IMR-90 (cell line): ENCODE measurements around the gene SEC31B. TPM values are rescaled to one million over a fixed set of nuclear protein-coding genes. Genes with fewer than 3 reads are reported as not detected.

Experiments used
- ATAC-seq: fragments of 200-7000 bp; cut with Tn5 transposase; 2 replicates; pipeline ENCODE4 v1.9.1; 2020; ENCODE audit warnings: low read depth, mild to moderate bottlenecking, moderate library complexity
- BruUV-seq: library from RNA; stranded (reverse); fragments of 400-500 nt; replicated peaks from 2 replicates; lab custom pipeline; 2021; lab: Mats Ljungman, UMichigan
- CTCF ChIA-PET: fragments of 300-600 bp; formaldehyde crosslinking; extraction: SDS; loops from one replicate; lab custom pipeline; 2021; ENCODE audit warnings: antibody characterized with exemption; lab: Yijun Ruan, JAX
- POLR2A ChIA-PET: fragments of 300-600 bp; sonication (Branson Sonifier 250); formaldehyde crosslinking; loops from one replicate; lab custom pipeline; 2022; ENCODE audit warnings: antibody characterized with exemption; ENCODE audit not compliant: unreplicated experiment; lab: Charles Lee
- DNase-seq: peaks from one replicate; pipeline ENCODE4 v3.0.0; 2013
- H2AFZ ChIP-seq: replicated peaks from 2 replicates; pipeline ENCODE3; 2013; ENCODE audit warnings: low read length, mild to moderate bottlenecking; ENCODE audit not compliant: poor library complexity
- H2AK5ac ChIP-seq: 2 replicates; pipeline ENCODE4 v1.6.1; 2013; ENCODE audit warnings: low read depth, low read length, inconsistent platforms
- H2AK9ac ChIP-seq: replicated peaks from 2 replicates; pipeline ENCODE3; 2013; ENCODE audit warnings: mild to moderate bottlenecking, low read depth, low read length, moderate library complexity; ENCODE audit not compliant: poor library complexity
- H2BK120ac ChIP-seq: 2 replicates; pipeline ENCODE4 v1.6.1; 2013; ENCODE audit warnings: low read depth, low read length, inconsistent platforms
- H2BK15ac ChIP-seq: 3 replicates; pipeline ENCODE4 v1.6.1; 2013; ENCODE audit warnings: low read depth, low read length, inconsistent platforms
- H2BK20ac ChIP-seq: 2 replicates; pipeline ENCODE4 v1.6.1; 2013; ENCODE audit warnings: low read depth, mild to moderate bottlenecking, inconsistent platforms, low read length, moderate library complexity
- H2BK5ac ChIP-seq: 2 replicates; pipeline ENCODE4 v1.6.1; 2013; ENCODE audit warnings: mild to moderate bottlenecking, low read depth, low read length, inconsistent platforms; ENCODE audit not compliant: poor library complexity, severe bottlenecking
- H3K14ac ChIP-seq: replicated peaks from 2 replicates; pipeline ENCODE4 v1.6.1; 2013; ENCODE audit warnings: low read depth, low read length, inconsistent platforms
- H3K18ac ChIP-seq: 2 replicates; pipeline ENCODE4 v1.6.1; 2013; ENCODE audit warnings: low read depth, low read length, control low read depth
- H3K23ac ChIP-seq: 2 replicates; pipeline ENCODE4 v1.6.1; 2013; ENCODE audit warnings: low read depth, low read length, inconsistent platforms
- H3K27ac ChIP-seq: 2 replicates; pipeline ENCODE4 v1.5.1; 2013; ENCODE audit warnings: mild to moderate bottlenecking, control low read depth, low read length; ENCODE audit not compliant: insufficient read depth
- H3K27me3 ChIP-seq: 2 replicates; pipeline ENCODE4 v1.6.1; 2013; ENCODE audit warnings: low read length; ENCODE audit not compliant: control insufficient read depth, insufficient read depth
- H3K36me3 ChIP-seq: 2 replicates; pipeline ENCODE4 v1.6.1; 2013; ENCODE audit warnings: low read length, mixed read lengths; ENCODE audit not compliant: control insufficient read depth, insufficient read depth
- H3K4ac ChIP-seq: 2 replicates; pipeline ENCODE4 v1.6.1; 2013; ENCODE audit warnings: low read depth, low read length, inconsistent platforms
- H3K4me1 ChIP-seq: 2 replicates; pipeline ENCODE4 v1.6.1; 2013; ENCODE audit warnings: low read length, mixed read lengths; ENCODE audit not compliant: control insufficient read depth, insufficient read depth
- H3K4me2 ChIP-seq: 2 replicates; pipeline ENCODE4 v1.6.1; 2013; ENCODE audit warnings: low read depth, mild to moderate bottlenecking, control low read depth, low read length, moderate library complexity
- H3K4me3 ChIP-seq: 2 replicates; pipeline ENCODE4 v1.5.1; 2013; ENCODE audit warnings: low read depth, mild to moderate bottlenecking, control low read depth, low read length, moderate library complexity; ENCODE audit not compliant: insufficient read depth
- H3K56ac ChIP-seq: 2 replicates; pipeline ENCODE4 v1.6.1; 2013; ENCODE audit warnings: low read length, inconsistent platforms; ENCODE audit not compliant: insufficient read depth; ENCODE audit errors: extremely low read depth
- H3K79me1 ChIP-seq, 2 experiments: 2 replicates each; pipeline ENCODE4 v1.6.1; 2013; ENCODE audit warnings: low read length in 2 of 2, inconsistent platforms in 1 of 2, low read depth in 1 of 2
- H3K9ac ChIP-seq: 2 replicates; pipeline ENCODE4 v1.6.1; 2013; ENCODE audit warnings: low read depth, low read length, control low read depth
- H3K9me1 ChIP-seq: 2 replicates; pipeline ENCODE4 v1.6.1; 2013; ENCODE audit warnings: low read length, inconsistent platforms; ENCODE audit not compliant: insufficient read depth
- H3K9me3 ChIP-seq: 2 replicates; pipeline ENCODE4 v1.6.1; 2013; ENCODE audit warnings: low read length; ENCODE audit not compliant: control insufficient read depth, insufficient read depth
- H4K20me1 ChIP-seq: 2 replicates; pipeline ENCODE4 v1.6.1; 2013; ENCODE audit warnings: low read length, inconsistent platforms; ENCODE audit not compliant: insufficient read depth
- H4K5ac ChIP-seq: 2 replicates; pipeline ENCODE4 v1.6.1; 2013; ENCODE audit warnings: mild to moderate bottlenecking, low read depth, low read length, control low read depth
- H4K8ac ChIP-seq, 2 experiments: 2 replicates each; pipeline ENCODE4 v1.6.1; 2013; ENCODE audit warnings: low read depth in 2 of 2, low read length in 2 of 2, control low read depth in 1 of 2, inconsistent platforms in 1 of 2
- H4K91ac ChIP-seq: 2 replicates; pipeline ENCODE4 v1.6.1; 2013; ENCODE audit warnings: low read depth, low read length, inconsistent platforms; ENCODE audit not compliant: insufficient read depth
- CEBPB ChIP-seq: IDR thresholded peaks from 2 replicates; pipeline ENCODE4 v1.6.1; 2012; ENCODE audit warnings: low read depth, low read length, improper control_type of control experiment
- CHD1 ChIP-seq: IDR thresholded peaks from 2 replicates; pipeline ENCODE4 v1.6.1; 2012; ENCODE audit warnings: low read depth, low read length, improper control_type of control experiment
- CTCF ChIP-seq: conservative IDR thresholded peaks from 2 replicates; pipeline ENCODE4 v1.5.1; 2012; ENCODE audit warnings: mild to moderate bottlenecking, low read depth, low read length, improper control_type of control experiment
- ELK1 ChIP-seq: fragments of 150-350 bp; IDR thresholded peaks from 2 replicates; pipeline ENCODE4 v1.6.1; 2016; ENCODE audit warnings: low read depth, mild to moderate bottlenecking, low read length, moderate library complexity, borderline replicate concordance
- FOS ChIP-seq: fragments of 150-350 bp; IDR thresholded peaks from 2 replicates; pipeline ENCODE4 v1.6.1; 2016; ENCODE audit warnings: low read depth, low read length
- MAFK ChIP-seq: IDR thresholded peaks from 2 replicates; pipeline ENCODE4 v1.6.1; 2012; ENCODE audit warnings: low read depth, low read length, improper control_type of control experiment
- MAZ ChIP-seq: IDR thresholded peaks from 2 replicates; pipeline ENCODE4 v1.6.1; 2012; ENCODE audit warnings: low read depth, mild to moderate bottlenecking, low read length, improper control_type of control experiment, moderate library complexity, borderline replicate concordance
- MXI1 ChIP-seq: IDR thresholded peaks from 2 replicates; pipeline ENCODE4 v1.6.1; 2012; ENCODE audit warnings: low read depth, mild to moderate bottlenecking, low read length, moderate library complexity, borderline replicate concordance
- NFE2L2 ChIP-seq: fragments of 150-350 bp; IDR thresholded peaks from 2 replicates; pipeline ENCODE4 v1.6.1; 2016; ENCODE audit warnings: low read depth, mild to moderate bottlenecking, low read length
- POLR2A ChIP-seq: IDR thresholded peaks from 2 replicates; pipeline ENCODE4 v1.6.1; 2012; ENCODE audit warnings: mild to moderate bottlenecking, low read depth, low read length
- RAD21 ChIP-seq: IDR thresholded peaks from 2 replicates; pipeline ENCODE4 v1.6.1; 2012; ENCODE audit warnings: low read length, improper control_type of control experiment
- RCOR1 ChIP-seq: IDR thresholded peaks from 2 replicates; pipeline ENCODE4 v1.6.1; 2012; ENCODE audit warnings: mild to moderate bottlenecking, low read length, improper control_type of control experiment; ENCODE audit not compliant: insufficient replicate concordance
- RFX5 ChIP-seq: IDR thresholded peaks from 2 replicates; pipeline ENCODE4 v1.8.0; 2012; ENCODE audit warnings: low read depth, mild to moderate bottlenecking, low read length, moderate library complexity
- SMC3 ChIP-seq: fragments of 150-350 bp; IDR thresholded peaks from 2 replicates; pipeline ENCODE4 v1.6.1; 2016; ENCODE audit warnings: low read depth, mild to moderate bottlenecking, antibody characterized with exemption, low read length, moderate library complexity
- WGBS, 2 experiments: methylation state at CpG; one replicate each; pipeline versions ENCODE4 v1.1.5 to v1.1.7; 2013; ENCODE audit warnings: missing lambda C conversion rate in 2 of 2; ENCODE audit not compliant: insufficient read length in 1 of 2; ENCODE audit errors: extremely low coverage in 2 of 2; 5-methylcytosine and 5-hydroxymethylcytosine counted together
- dilution Hi-C: fragments of 300-500 bp; cut with HindIII; formaldehyde crosslinking; loops from one replicate; pipeline ENCODE4 v1.14.3; 2018; ENCODE audit warnings: low sequenced_read_pairs; ENCODE audit not compliant: unreplicated experiment
- in situ Hi-C: fragments of 300-500 bp; cut with MboI; formaldehyde crosslinking; loops from 3 replicates; pipeline ENCODE4 v1.14.3; 2019; ENCODE audit warnings: low sequenced_read_pairs, inconsistent platforms, mixed read lengths
- intact Hi-C: fragments of 100-400 bp; cut with micrococcal nuclease; formaldehyde crosslinking; loops from 2 replicates; pipeline ENCODE4 v1.10.0; 2022
- polyA plus RNA-seq, 3 experiments: library from polyadenylated mRNA; depleted of rRNA; stranded (reverse); fragments of >200 nt; gene quantifications; 2 replicates each; pipeline ENCODE4 v1.2.3, GENCODE V29; 2012; ENCODE audit warnings: low replicate concordance in 1 of 3
- total RNA-seq: library from RNA; depleted of rRNA; stranded (reverse); fragments of >200 nt; gene quantifications from 2 replicates; pipeline ENCODE4 v1.2.3, GENCODE V29; 2012

Gene SEC31B
- total and polyA plus RNA-seq, 2 of the 4 experiments (the other 2 are of a cell fraction): 1.3 to 8.1 TPM

- H3K36me3 ChIP-seq: peaks cover 22% of the 10 kb centered on the region
- H3K27me3 ChIP-seq: peaks cover 2% of the 10 kb centered on the region; the same call in 1 of the 2 replicates
- no peaks in the 10 kb centered on the region for H3K9me3 ChIP-seq
- H2BK5ac ChIP-seq: no peak overlapping the region
- no peak overlapping the region for H2AFZ ChIP-seq
- BruUV-seq: no TSS peak
- H3K9ac ChIP-seq: no peak overlapping the region
- DNase-seq (no peak), ATAC-seq (no peak)
- H3K14ac ChIP-seq: no peak overlapping the region; the same call in 1 of the 2 replicates
- H3K79me1 ChIP-seq: no peaks in the 10 kb centered on the region
- no peaks in the 10 kb centered on the region for H4K20me1 ChIP-seq
- dilution Hi-C loops: no loop called here
- H3K18ac ChIP-seq: no peak overlapping the region
- in situ Hi-C loops: no loop called here
- CTCF ChIA-PET: no interaction called here
- no peak overlapping the region for H2AK5ac ChIP-seq
- TF ChIP-seq NFE2L2: no peak
- TF ChIP-seq POLR2A: no peak
- no peak for TF ChIP-seq RCOR1
- TF ChIP-seq CHD1: no peak
- no peak for TF ChIP-seq CEBPB
- TF ChIP-seq FOS: no peak
- TF ChIP-seq MXI1: no peak
- TF ChIP-seq RFX5: no peak
- TF ChIP-seq MAZ: no peak
- TF ChIP-seq MAFK: no peak
- no peak for TF ChIP-seq SMC3
- no peak for TF ChIP-seq CTCF
- no peak for TF ChIP-seq RAD21
- no peak for TF ChIP-seq ELK1
- H3K9me1 ChIP-seq: no peaks in the 10 kb centered on the region
- H3K56ac ChIP-seq: no peak overlapping the region
- no peak overlapping the region for H4K5ac ChIP-seq
- H2BK15ac ChIP-seq: no peak overlapping the region
- no peak overlapping the region for H3K27ac ChIP-seq
- POLR2A ChIA-PET: no interaction called here
- no peak overlapping the region for H4K91ac ChIP-seq
- no peaks in the 10 kb centered on the region for H3K4me1 ChIP-seq
- H3K4me3 ChIP-seq: no peak overlapping the region
- no CpG with 5 or more reads among the region's 2 CpGs for WGBS, 2 experiments
- H3K4ac ChIP-seq: no peak overlapping the region
- H2BK20ac ChIP-seq: no peak overlapping the region
- intact Hi-C loops: no loop called here
- H2AK9ac ChIP-seq: no peak overlapping the region
- H4K8ac ChIP-seq: no peak overlapping the region
- no peak overlapping the region for H2BK120ac ChIP-seq
- no peak overlapping the region for H3K23ac ChIP-seq
- H3K4me2 ChIP-seq: no peak overlapping the region
Measured at GRCh38 chr10:100490531-100490930, 29.1 kb downstream of the SEC31B start.
